ENCODE results near the gene TUBB1. TPM values are rescaled to one million over a fixed set of nuclear protein-coding genes. Genes with fewer than 3 reads are reported as not detected.

The TUBB1 gene
- polyA plus RNA-seq, 1 donor (not counting 4 experiments of a cell fraction or from before 2014, with no cell fraction given) = 0.03 TPM

- Histone ChIP-seq H3K36me3 (ENCODE audit: control insufficient read depth in 2 of 2, extremely low read depth in 1 of 2, insufficient read depth in 2 of 2, low read length in 2 of 2) (peaks cover 31 to 46% of the 10 kb centered on the region in 2 experiments), H3K9me3 (ENCODE audit: control insufficient read depth, low read depth, low read length) (no peaks in the 10 kb centered on the region), H3K27me3 (ENCODE audit: control insufficient read depth, extremely low read depth, insufficient read depth, low read length) (no peaks in the 10 kb centered on the region), H3K4me2 (ENCODE audit: control insufficient read depth, extremely low read depth, insufficient read depth, low read depth, low read length) (no peak overlapping the region), H3K9ac (ENCODE audit: control insufficient read depth, extremely low read depth, insufficient read depth, low read length) (no peak overlapping the region), H4K20me1 (ENCODE audit: control insufficient read depth, extremely low read depth, insufficient read depth, low read length) (peaks cover 5% of the 10 kb centered on the region), H3K9me1 (ENCODE audit: control insufficient read depth, extremely low read depth, insufficient read depth, low read length) (no peaks in the 10 kb centered on the region), H3K79me2 (ENCODE audit: control insufficient read depth, insufficient read depth, low read length) (peaks cover 29% of the 10 kb centered on the region), H3K4me3 (ENCODE audit: control insufficient read depth in 2 of 3, extremely low read depth in 1 of 3, insufficient read depth in 2 of 3, low read depth in 1 of 3, low read length in 3 of 3) (no peak overlapping the region), H2AFZ (ENCODE audit: control insufficient read depth, low read length) (no peak overlapping the region), H3K4me1 (ENCODE audit: control insufficient read depth, extremely low read depth, insufficient read depth, low read length) (no peaks in the 10 kb centered on the region), H3K27ac (ENCODE audit: control insufficient read depth, insufficient read depth, low read length) (no peak overlapping the region)
- dilution Hi-C loops (cut with MboI; ENCODE audit: extremely low pct_ligation_motif_present, low sequenced_read_pairs) = no loop called here
- DNase-seq (ENCODE audit: low read depth, low spot score) (no peak), FAIRE-seq (no peak)
- TF ChIP-seq EZH2 (IDR thresholded peaks at IDR 0.05; ENCODE audit: low read length) = no peak
- TF ChIP-seq, protein P1, sequence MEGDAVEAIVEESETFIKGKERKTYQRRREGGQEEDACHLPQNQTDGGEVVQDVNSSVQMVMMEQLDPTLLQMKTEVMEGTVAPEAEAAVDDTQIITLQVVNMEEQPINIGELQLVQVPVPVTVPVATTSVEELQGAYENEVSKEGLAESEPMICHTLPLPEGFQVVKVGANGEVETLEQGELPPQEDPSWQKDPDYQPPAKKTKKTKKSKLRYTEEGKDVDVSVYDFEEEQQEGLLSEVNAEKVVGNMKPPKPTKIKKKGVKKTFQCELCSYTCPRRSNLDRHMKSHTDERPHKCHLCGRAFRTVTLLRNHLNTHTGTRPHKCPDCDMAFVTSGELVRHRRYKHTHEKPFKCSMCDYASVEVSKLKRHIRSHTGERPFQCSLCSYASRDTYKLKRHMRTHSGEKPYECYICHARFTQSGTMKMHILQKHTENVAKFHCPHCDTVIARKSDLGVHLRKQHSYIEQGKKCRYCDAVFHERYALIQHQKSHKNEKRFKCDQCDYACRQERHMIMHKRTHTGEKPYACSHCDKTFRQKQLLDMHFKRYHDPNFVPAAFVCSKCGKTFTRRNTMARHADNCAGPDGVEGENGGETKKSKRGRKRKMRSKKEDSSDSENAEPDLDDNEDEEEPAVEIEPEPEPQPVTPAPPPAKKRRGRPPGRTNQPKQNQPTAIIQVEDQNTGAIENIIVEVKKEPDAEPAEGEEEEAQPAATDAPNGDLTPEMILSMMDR (optimal IDR thresholded peaks at IDR 0.05 in 1 of 3, IDR thresholded peaks at IDR 0.05 in 1 of 3, conservative IDR thresholded peaks at IDR 0.05 in 1 of 3; ENCODE audit: extremely low read depth in 1 of 3, insufficient read depth in 2 of 3, low read length in 3 of 3) = no peak
These were observed 31.3 kb upstream of the TUBB1 start for GRCh38 chr20:58987790-58988564.

GRCh38 chr20:58988565-58988882 lies 30.7 kb upstream of the TUBB1 start:
- H3K27ac ChIP-seq (ENCODE audit: control insufficient read depth, insufficient read depth, low read length) = no peak overlapping the region
- no peaks in the 10 kb centered on the region for H3K9me3 ChIP-seq (ENCODE audit: control insufficient read depth, low read depth, low read length)
- no peak for DNase-seq (ENCODE audit: low read depth, low spot score)
- no peak for FAIRE-seq
- dilution Hi-C loops (cut with MboI; ENCODE audit: extremely low pct_ligation_motif_present, low sequenced_read_pairs) = no loop called here
- H2AFZ ChIP-seq (ENCODE audit: control insufficient read depth, low read length) = no peak overlapping the region
- H3K4me2 ChIP-seq (ENCODE audit: control insufficient read depth, extremely low read depth, insufficient read depth, low read depth, low read length) = no peak overlapping the region
- H3K79me2 ChIP-seq (ENCODE audit: control insufficient read depth, insufficient read depth, low read length) = peaks cover 25% of the 10 kb centered on the region
- no peak for TF ChIP-seq EZH2 (IDR thresholded peaks at IDR 0.05; ENCODE audit: low read length)
- TF ChIP-seq, protein P1 (optimal IDR thresholded peaks at IDR 0.05 in 1 of 3, IDR thresholded peaks at IDR 0.05 in 1 of 3, conservative IDR thresholded peaks at IDR 0.05 in 1 of 3; ENCODE audit: extremely low read depth in 1 of 3, insufficient read depth in 2 of 3, low read length in 3 of 3) = no peak
- H3K4me1 ChIP-seq (ENCODE audit: control insufficient read depth, extremely low read depth, insufficient read depth, low read length) = no peaks in the 10 kb centered on the region
- no peaks in the 10 kb centered on the region for H3K9me1 ChIP-seq (ENCODE audit: control insufficient read depth, extremely low read depth, insufficient read depth, low read length)
- H4K20me1 ChIP-seq (ENCODE audit: control insufficient read depth, extremely low read depth, insufficient read depth, low read length) = peaks cover 5% of the 10 kb centered on the region
- peaks cover 35 to 52% of the 10 kb centered on the region in 2 experiments for H3K36me3 ChIP-seq (ENCODE audit: control insufficient read depth in 2 of 2, extremely low read depth in 1 of 2, insufficient read depth in 2 of 2, low read length in 2 of 2)
- H3K9ac ChIP-seq (ENCODE audit: control insufficient read depth, extremely low read depth, insufficient read depth, low read length) = no peak overlapping the region
- no peaks in the 10 kb centered on the region for H3K27me3 ChIP-seq (ENCODE audit: control insufficient read depth, extremely low read depth, insufficient read depth, low read length)
- no peak overlapping the region for H3K4me3 ChIP-seq (ENCODE audit: control insufficient read depth in 2 of 3, extremely low read depth in 1 of 3, insufficient read depth in 2 of 3, low read depth in 1 of 3, low read length in 3 of 3)

Measured in keratinocyte (primary cell).